A549 (cell line): ENCODE data around the gene MITF. TPM values are rescaled to one million over a fixed set of nuclear protein-coding genes. Genes with fewer than 3 reads are reported as not detected.

Source experiments
- ATAC-seq, 2 experiments: fragments of 200-7000 bp in 1 of 2; fragments of >200 bp in 1 of 2; cut with Nextera tagmentation in 1 of 2; cut with Tn5 transposase in 1 of 2; 3 replicates each; pipeline versions ENCODE4 v1.8.0 to v1.9.1; 2018 to 2020; ENCODE audit warnings: mild to moderate bottlenecking in 1 of 2, moderate library complexity in 1 of 2
- CTCF ChIA-PET: fragments of 300-600 bp; sonication (Branson Sonifier 250); formaldehyde crosslinking; extraction: SDS; loops from one replicate; lab custom pipeline; 2021; ENCODE audit warnings: antibody characterized with exemption, inconsistent platforms; lab: Yijun Ruan, JAX
- POLR2A ChIA-PET: fragments of 350-600 bp; formaldehyde crosslinking; extraction: SDS; loops from one replicate; lab custom pipeline; 2021; ENCODE audit warnings: antibody characterized with exemption, inconsistent platforms; lab: Yijun Ruan, JAX
- DNase-seq, 2 experiments: peaks; one replicate each; pipeline versions ENCODE4 v3.0.0 to v3.0.0-alpha.2; 2011 to 2016; ENCODE audit warnings: low read depth in 1 of 2, low spot score in 1 of 2
- FAIRE-seq: peaks from 2 replicates; lab custom pipeline; 2011; peaks lifted over from hg19 to GRCh38; lab: Jason Lieb, UNC
- H3K27ac ChIP-seq, 2 experiments: fragments of >200 bp; sonication (Bioruptor Twin); formaldehyde crosslinking; 3 replicates each; pipeline ENCODE4 v1.5.1; 2016 to 2017
- H3K4me1 ChIP-seq: fragments of >200 bp; sonication (Bioruptor Twin); formaldehyde crosslinking; 3 replicates; pipeline ENCODE4 v1.6.1; 2016
- H3K4me2 ChIP-seq: fragments of >200 bp; sonication (Bioruptor Twin); formaldehyde crosslinking; 3 replicates; pipeline ENCODE4 v1.6.1; 2016
- H3K4me3 ChIP-seq: fragments of >200 bp; sonication (Bioruptor Twin); formaldehyde crosslinking; 3 replicates; pipeline ENCODE4 v1.5.1; 2016
- H3K9me3 ChIP-seq: fragments of >200 bp; sonication (Bioruptor Twin); formaldehyde crosslinking; 3 replicates; pipeline ENCODE4 v1.6.1; 2016
- BHLHE40 ChIP-seq: IDR thresholded peaks from 2 replicates; pipeline ENCODE4 v1.6.1; 2012; ENCODE audit warnings: low read depth, low read length, inconsistent platforms
- CEBPB ChIP-seq, 2 experiments: fragments of >200 bp in 1 of 2; sonication (Bioruptor Twin) in 1 of 2; formaldehyde crosslinking in 1 of 2; IDR thresholded peaks; 2 replicates each; pipeline ENCODE4 v1.6.1; 2012 to 2016
- E2F6 ChIP-seq: IDR thresholded peaks from 2 replicates; pipeline ENCODE4 v1.6.1; 2012; ENCODE audit warnings: low read depth, borderline replicate concordance
- EHMT2 ChIP-seq: fragments of 200-600 bp; sonication (generic); IDR thresholded peaks from 2 replicates; pipeline ENCODE4 v1.6.1; 2016; ENCODE audit warnings: antibody characterized with exemption, low read depth, mild to moderate bottlenecking, moderate library complexity
- FOSL2 ChIP-seq, 2 experiments: fragments of 450-650 bp in 1 of 2; fragments of >200 bp in 1 of 2; sonication (Bioruptor Twin) in 1 of 2; formaldehyde crosslinking; IDR thresholded peaks; 2 replicates each; pipeline versions ENCODE4 v1.5.0 to v1.6.1; 2016 to 2020; ENCODE audit warnings: mild to moderate bottlenecking in 1 of 2, moderate library complexity in 1 of 2
- GATA3 ChIP-seq: IDR thresholded peaks from 2 replicates; pipeline ENCODE4 v1.6.1; 2012; ENCODE audit warnings: borderline replicate concordance
- HOXA7 ChIP-seq: fragments of 250-450 bp; sonication (Bioruptor Pico); IDR thresholded peaks from 2 replicates; pipeline ENCODE4 v1.5.0; 2020; ENCODE audit warnings: mild to moderate bottlenecking, moderate library complexity
- HOXB13 ChIP-seq: fragments of 250-450 bp; sonication (Bioruptor Pico); IDR thresholded peaks from 2 replicates; pipeline ENCODE4 v1.5.0; 2020; ENCODE audit warnings: low read depth, mild to moderate bottlenecking, moderate library complexity
- HOXB5 ChIP-seq: fragments of 250-450 bp; sonication (Bioruptor Pico); IDR thresholded peaks from 2 replicates; pipeline ENCODE4 v1.5.0; 2020; ENCODE audit warnings: mild to moderate bottlenecking, moderate library complexity
- JUNB ChIP-seq: fragments of >200 bp; sonication (Bioruptor Twin); formaldehyde crosslinking; IDR thresholded peaks from 2 replicates; pipeline ENCODE4 v1.6.1; 2016
- MAX ChIP-seq: IDR thresholded peaks from 2 replicates; pipeline ENCODE4 v1.6.1; 2012
- NFE2L2 ChIP-seq: fragments of 150-350 bp; conservative IDR thresholded peaks from 2 replicates; pipeline ENCODE4 v1.6.1; 2014; ENCODE audit warnings: low read length
- NPAS2 ChIP-seq: fragments of 250-450 bp; sonication (Bioruptor Pico); IDR thresholded peaks from 2 replicates; pipeline ENCODE4 v1.8.0; 2022; ENCODE audit warnings: mild to moderate bottlenecking, moderate library complexity, borderline replicate concordance
- POLR2AphosphoS2 ChIP-seq: conservative IDR thresholded peaks from 2 replicates; pipeline ENCODE4 v1.6.1; 2012; ENCODE audit warnings: low read length, improper control_type of control experiment, inconsistent platforms
- RCOR1 ChIP-seq: fragments of 150-350 bp; IDR thresholded peaks from 2 replicates; pipeline ENCODE4 v1.6.1; 2014; ENCODE audit warnings: antibody characterized with exemption, low read length, low read depth
- SMC3 ChIP-seq: fragments of >200 bp; sonication (Bioruptor Twin); formaldehyde crosslinking; IDR thresholded peaks from 3 replicates; pipeline ENCODE4 v1.6.1; 2018; ENCODE audit warnings: inconsistent platforms
- TFCP2L1 ChIP-seq: fragments of 250-450 bp; sonication (Bioruptor Pico); IDR thresholded peaks from 2 replicates; pipeline ENCODE4 v1.5.0; 2021; ENCODE audit warnings: mild to moderate bottlenecking
- ZC3H11A ChIP-seq: fragments of 450-650 bp; IDR thresholded peaks from 2 replicates; pipeline ENCODE4 v1.6.1; 2014; ENCODE audit warnings: antibody characterized with exemption, mild to moderate bottlenecking
- ZNF302 ChIP-seq: fragments of 250-450 bp; sonication (Bioruptor Pico); IDR thresholded peaks from 2 replicates; pipeline ENCODE4 v1.9.0; 2021; ENCODE audit warnings: inconsistent platforms, mild to moderate bottlenecking, moderate library complexity
- ZSCAN20 ChIP-seq: fragments of 250-450 bp; sonication (Bioruptor Pico); IDR thresholded peaks from 2 replicates; pipeline ENCODE4 v1.8.0; 2022; ENCODE audit warnings: mild to moderate bottlenecking, moderate library complexity
- WGBS: methylation state at CpG from one replicate; pipeline ENCODE4 v1.1.6; 2017; ENCODE audit errors: missing lambda C conversion rate; 5-methylcytosine and 5-hydroxymethylcytosine counted together
- polyA plus RNA-seq, 4 experiments: library from polyadenylated mRNA; depleted of rRNA in 3 of 4; stranded (reverse); fragments of >200 nt; fragmentation: RNase III in 1 of 4; extraction: RNeasy Plus Mini Kit Qiagen cat#74134 plus additional on column Dnase treatment in 1 of 4; gene quantifications; 2 replicates in 3 of 4; 3 replicates in 1 of 4; pipeline ENCODE4 v1.2.3, GENCODE V29; 2011 to 2017
- TF ChIP-seq, protein P1 (sequence below): fragments of >200 bp; sonication (Bioruptor Twin); formaldehyde crosslinking; IDR thresholded peaks from 3 replicates; pipeline ENCODE4 v1.6.1; 2016

MITF gene
- polyA plus RNA-seq, 2 of the 4 experiments (the other 2 are of a cell fraction) = 14.3 to 15.9 TPM

- Histone ChIP-seq H3K27ac (no peak overlapping the region), H3K9me3 (no peaks in the 10 kb centered on the region), H3K4me1 (peaks cover 84% of the 10 kb centered on the region), H3K4me3 (no peak overlapping the region), H3K4me2 (no peak overlapping the region)
- DNase-seq = no peak
- ChIA-PET POLR2A (no interaction called here), CTCF (no interaction called here)
- WGBS = 90% methylated on average over 3 of the region's 3 CpGs
- ATAC-seq = no peak
- TF ChIP-seq NPAS2 (CRISPR knock-in tag) = no peak
- FAIRE-seq = no peak
Measured at GRCh38 chr3:69766638-69767037, 27.4 kb downstream of the MITF start.

GRCh38 chr3:69767571-69767970, 28.3 kb downstream of the MITF start:
- H3K9me3 ChIP-seq = no peaks in the 10 kb centered on the region
- H3K4me3 ChIP-seq = no peak overlapping the region
- no peak for ATAC-seq
- ChIA-PET POLR2A (no interaction called here), CTCF (no interaction called here)
- no peak for TF ChIP-seq BHLHE40
- no peak for TF ChIP-seq NFE2L2
- no peak for TF ChIP-seq EHMT2
- no peak for TF ChIP-seq HOXA7 (CRISPR knock-in tag)
- TF ChIP-seq POLR2AphosphoS2 = no peak
- TF ChIP-seq MAX = no peak
- TF ChIP-seq TFCP2L1 = no peak
- TF ChIP-seq E2F6 = no peak
- TF ChIP-seq ZSCAN20 (CRISPR knock-in tag) = no peak
- TF ChIP-seq NPAS2 (CRISPR knock-in tag) = no peak
- TF ChIP-seq SMC3 = no peak
- no peak for TF ChIP-seq RCOR1
- no peak for TF ChIP-seq ZC3H11A
- H3K27ac ChIP-seq = peak overlapping the region in 1 of 2 experiments; percentile 20; a peak in 1 of 6 replicates
- no peak for DNase-seq
- FAIRE-seq = no peak
- H3K4me2 ChIP-seq = no peak overlapping the region
- 81% methylated on average over 5 of the region's 5 CpGs for WGBS
- peaks cover 79% of the 10 kb centered on the region for H3K4me1 ChIP-seq

- Histone ChIP-seq H3K4me3 (no peak overlapping the region), H3K4me1 (peaks cover 70% of the 10 kb centered on the region), H3K9me3 (no peaks in the 10 kb centered on the region), H3K4me2 (0 out of 3 replicates have a peak overlapping the region, but pooled peaks have one; percentile 0), H3K27ac (peak overlapping the region in 1 of 2 experiments; percentile 13; a peak in 1 of 6 replicates)
- WGBS = 45% methylated on average over 2 of the region's 2 CpGs
- POLR2A ChIA-PET = no interaction called here
- ATAC-seq (no peak), DNase-seq (no peak), FAIRE-seq (no peak)
- CTCF ChIA-PET = interaction anchor here (1.0 to 1.4 kb wide), 2 partner anchors 48 to 84 kb away, joined by 3 to 4 read pairs; no protein-coding TSS in a partner anchor
- no peak for TF ChIP-seq CEBPB (IDR thresholded peaks at IDR 0.05)
- no peak for TF ChIP-seq HOXB13 (CRISPR knock-in tag)
- TF ChIP-seq, protein P1, sequence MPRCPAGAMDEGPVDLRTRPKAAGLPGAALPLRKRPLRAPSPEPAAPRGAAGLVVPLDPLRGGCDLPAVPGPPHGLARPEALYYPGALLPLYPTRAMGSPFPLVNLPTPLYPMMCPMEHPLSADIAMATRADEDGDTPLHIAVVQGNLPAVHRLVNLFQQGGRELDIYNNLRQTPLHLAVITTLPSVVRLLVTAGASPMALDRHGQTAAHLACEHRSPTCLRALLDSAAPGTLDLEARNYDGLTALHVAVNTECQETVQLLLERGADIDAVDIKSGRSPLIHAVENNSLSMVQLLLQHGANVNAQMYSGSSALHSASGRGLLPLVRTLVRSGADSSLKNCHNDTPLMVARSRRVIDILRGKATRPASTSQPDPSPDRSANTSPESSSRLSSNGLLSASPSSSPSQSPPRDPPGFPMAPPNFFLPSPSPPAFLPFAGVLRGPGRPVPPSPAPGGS = no peak
Measured at GRCh38 chr3:69768438-69768837, 29.2 kb downstream of the MITF start.

DNA sequence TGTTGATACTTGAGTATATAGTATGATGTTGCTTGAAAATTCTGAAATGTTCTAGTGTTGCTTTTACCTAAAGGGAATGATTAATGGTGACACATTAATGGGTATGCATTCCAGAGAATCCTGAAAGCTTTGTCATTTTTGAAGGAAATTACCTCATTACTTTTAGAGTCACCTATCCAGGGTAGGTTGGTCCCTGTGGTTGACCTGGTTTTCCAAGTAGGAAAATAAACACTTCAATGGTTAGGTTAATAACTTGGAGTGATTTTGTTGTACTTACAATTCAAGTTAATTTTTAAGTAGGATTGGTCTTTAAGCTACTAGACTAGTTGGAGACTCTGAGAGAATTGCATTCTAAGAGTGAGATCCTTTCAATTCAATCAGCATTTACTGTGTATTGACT, 31.0 kb downstream of the MITF start:
- peak overlapping the region; percentile 32 to 50; a peak in 3 of 6 replicates for H3K27ac ChIP-seq
- no peak overlapping the region for H3K4me3 ChIP-seq
- POLR2A ChIA-PET = no interaction called here

More for the DNA sequence above, 31.0 kb downstream of the MITF start:
- peaks cover 58% of the 10 kb centered on the region for H3K4me1 ChIP-seq
- DNase-seq (peak in 1 of 2 experiments; percentile 29), ATAC-seq (peak; percentile 66 to 80; a peak in 3 of 6 replicates), FAIRE-seq (no peak)
- TF ChIP-seq JUNB = peak; percentile 60
- 0 out of 2 replicates have a peak, but pooled peaks have one; percentile 24 for TF ChIP-seq FOSL2 (IDR thresholded peaks at IDR 0.05)
- peak; percentile 74 for TF ChIP-seq FOSL2 (CRISPR knock-in tag; IDR thresholded peaks at IDR 0.05)
- no peak for TF ChIP-seq ZNF302 (CRISPR knock-in tag)
- peak; percentile 76; the same call in 1 of the 2 replicates for TF ChIP-seq HOXB5 (CRISPR knock-in tag)
- TF ChIP-seq NPAS2 (CRISPR knock-in tag) = no peak
- peak in 1 of 2 experiments; percentile 21; a peak in 1 of 4 replicates for TF ChIP-seq CEBPB (IDR thresholded peaks at IDR 0.05)
- TF ChIP-seq GATA3 = peak; percentile 52; the same call in 1 of the 2 replicates
- peak overlapping the region; percentile 63 for H3K4me2 ChIP-seq
- H3K9me3 ChIP-seq = no peaks in the 10 kb centered on the region
- CTCF ChIA-PET = interaction anchor here (1.2 to 1.3 kb wide), 2 partner anchors 12 to 79 kb away, joined by 4 to 5 read pairs; no protein-coding TSS in a partner anchor
